Endothelial cell of umbilical vein (primary cell): ENCODE data around the gene SERPINA3. TPM values are rescaled to one million over a fixed set of nuclear protein-coding genes. Genes with fewer than 3 reads are reported as not detected.

Source experiments
- polyA plus RNA-seq, 4 experiments: library from polyadenylated mRNA; depleted of rRNA in 3 of 4; stranded (reverse) in 3 of 4; unstranded in 1 of 4; fragments of >200 nt; gene quantifications; 2 replicates each; pipeline versions ENCODE4 v1.2.1 to v1.2.3, GENCODE V29; 2011 to 2012; ENCODE audit warnings: missing spikeins in 1 of 4
- total RNA-seq: library from RNA; stranded (reverse); gene quantifications from 2 replicates; pipeline ENCODE4 v1.2.3, GENCODE V29; 2021

SERPINA3 gene
- total and polyA plus RNA-seq, 2 donors (not counting 3 experiments of a cell fraction or from before 2014, with no cell fraction given), result not detected

Other genes starting within 250 kb of the SERPINA3 start
- gene SERPINA2, start 245.7 kb upstream of the SERPINA3 start, total RNA-seq, result not detected in 2 replicates
- gene SERPINA2, start 245.7 kb upstream of the SERPINA3 start, polyA plus RNA-seq, result not detected in 2 replicates
- gene SERPINA1, start 223.8 kb upstream of the SERPINA3 start, total RNA-seq, result not detected in 2 replicates
- not detected in 2 replicates for gene SERPINA1, start 223.8 kb upstream of the SERPINA3 start, polyA plus RNA-seq
- gene SERPINA11, start 159.6 kb upstream of the SERPINA3 start, total RNA-seq, result not detected in 2 replicates
- gene SERPINA11, start 159.6 kb upstream of the SERPINA3 start, polyA plus RNA-seq, result not detected in 2 replicates
- not detected in 2 replicates for gene SERPINA9, start 136.2 kb upstream of the SERPINA3 start, total RNA-seq
- not detected in 2 replicates for gene SERPINA9, start 136.2 kb upstream of the SERPINA3 start, polyA plus RNA-seq
- not detected in 2 replicates for gene SERPINA12, start 102.9 kb upstream of the SERPINA3 start, total RNA-seq
- not detected in 2 replicates for gene SERPINA12, start 102.9 kb upstream of the SERPINA3 start, polyA plus RNA-seq
- not detected in 2 replicates for gene SERPINA4, start 50.9 kb upstream of the SERPINA3 start, total RNA-seq
- gene SERPINA4, start 50.9 kb upstream of the SERPINA3 start, polyA plus RNA-seq, result not detected in 2 replicates
- not detected in 2 replicates for gene SERPINA5, start 31.0 kb upstream of the SERPINA3 start, total RNA-seq
- gene SERPINA5, start 31.0 kb upstream of the SERPINA3 start, polyA plus RNA-seq, result 0.08 and 0.12 TPM in 2 replicates
- not detected in 2 replicates for gene GSC, start 157.7 kb downstream of the SERPINA3 start, total RNA-seq
- gene GSC, start 157.7 kb downstream of the SERPINA3 start, polyA plus RNA-seq, result not detected in 2 replicates